ENCODE measurements around the gene SYT14. TPM values are rescaled to one million over a fixed set of nuclear protein-coding genes. Genes with fewer than 3 reads are reported as not detected.

SYT14 gene
- total RNA-seq, 1 experiment from 2014 or later = 0.07 TPM

GRCh38 chr1:209962388-209962787 is 24.4 kb downstream of the SYT14 start:
- Histone ChIP-seq H3K36me3 (ENCODE audit: control insufficient read depth in 1 of 2, insufficient read depth in 2 of 2, low read length in 2 of 2) (no peaks in the 10 kb centered on the region), H3K27me3 (ENCODE audit: insufficient read depth, low read length) (peaks cover 46% of the 10 kb centered on the region), H3K4me1 (ENCODE audit: control insufficient read depth in 1 of 2, insufficient read depth in 2 of 2, low read length in 2 of 2) (no peaks in the 10 kb centered on the region), H3K79me2 (ENCODE audit: insufficient read depth, low read length) (no peaks in the 10 kb centered on the region), H3K4me3 (replicated peaks in 1 of 2; ENCODE audit: low read depth in 1 of 2, low read length in 2 of 2) (no peak overlapping the region), H3K27ac (ENCODE audit: low read depth, low read length) (no peak overlapping the region), H3K9me3 (ENCODE audit: control insufficient read depth in 1 of 2, insufficient read depth in 1 of 2, low read depth in 1 of 2, low read length in 2 of 2) (no peaks in the 10 kb centered on the region), H4K20me1 (ENCODE audit: insufficient read depth) (no peaks in the 10 kb centered on the region), H3K9ac (ENCODE audit: low read length) (no peak overlapping the region), H3K4me2 (ENCODE audit: low read length) (no peak overlapping the region), H2AFZ (ENCODE audit: low read depth, low read length, poor library complexity, severe bottlenecking) (no peak overlapping the region), H3K9me2 (ENCODE audit: insufficient read depth) (no peaks in the 10 kb centered on the region)
- ATAC-seq (no peak), DNase-seq (ENCODE audit: low read depth, low spot score) (no peak)
- ChIA-PET RAD21 (ENCODE audit: low non-redundant PET in 1 of 2, low total read pairs in 2 of 2, uncharacterized antibody in 2 of 2, unreplicated experiment in 2 of 2) (no interaction called here), CTCF (no interaction called here), POLR2A (no interaction called here)
- TF ChIP-seq CEBPB (IDR thresholded peaks at IDR 0.05; ENCODE audit: low read depth) = no peak
- no peak for TF ChIP-seq ZBTB33 (IDR thresholded peaks at IDR 0.05; ENCODE audit: extremely low read depth, insufficient replicate concordance, low read length)
- no TSS peak for BruUV-seq (replicated peaks)
- intact Hi-C loops (cut with micrococcal nuclease) = no loop called here

- no peaks in the 10 kb centered on the region for H4K20me1 ChIP-seq (ENCODE audit: insufficient read depth)
- DNase-seq (ENCODE audit: low read depth, low spot score) = no peak
- no peak overlapping the region for H3K9ac ChIP-seq (ENCODE audit: low read length)
- H3K79me2 ChIP-seq (ENCODE audit: insufficient read depth, low read length) = no peaks in the 10 kb centered on the region
- BruUV-seq (replicated peaks) = no TSS peak
- no peaks in the 10 kb centered on the region for H3K9me3 ChIP-seq (ENCODE audit: control insufficient read depth in 1 of 2, insufficient read depth in 1 of 2, low read depth in 1 of 2, low read length in 2 of 2)
- H3K4me3 ChIP-seq (replicated peaks in 1 of 2; ENCODE audit: low read depth in 1 of 2, low read length in 2 of 2) = no peak overlapping the region
- no peaks in the 10 kb centered on the region for H3K4me1 ChIP-seq (ENCODE audit: control insufficient read depth in 1 of 2, insufficient read depth in 2 of 2, low read length in 2 of 2)
- no peaks in the 10 kb centered on the region for H3K36me3 ChIP-seq (ENCODE audit: control insufficient read depth in 1 of 2, insufficient read depth in 2 of 2, low read length in 2 of 2)
- no peaks in the 10 kb centered on the region for H3K9me2 ChIP-seq (ENCODE audit: insufficient read depth)
- TF ChIP-seq CTCF (IDR thresholded peaks at IDR 0.05 in 2 of 3, conservative IDR thresholded peaks at IDR 0.05 in 1 of 3; ENCODE audit: borderline replicate concordance in 1 of 3, insufficient read depth in 1 of 3, low read depth in 2 of 3, low read length in 2 of 3) (no peak), POLR2A (IDR thresholded peaks at IDR 0.05; ENCODE audit: borderline replicate concordance, extremely low read depth, insufficient read depth, insufficient read length) (no peak), SRF (IDR thresholded peaks at IDR 0.05; ENCODE audit: low read depth) (no peak), RAD21 (IDR thresholded peaks at IDR 0.05; ENCODE audit: low read depth) (no peak), ATF3 (IDR thresholded peaks at IDR 0.05) (no peak), POLR2AphosphoS5 (IDR thresholded peaks at IDR 0.05; ENCODE audit: low read depth, low read length) (no peak), ELF1 (IDR thresholded peaks at IDR 0.05; ENCODE audit: borderline replicate concordance, low read depth) (no peak), YY1 (IDR thresholded peaks at IDR 0.05; ENCODE audit: extremely low read depth, insufficient replicate concordance, low read depth, low read length) (no peak), MAX (IDR thresholded peaks at IDR 0.05) (no peak), SIN3A (IDR thresholded peaks at IDR 0.05; ENCODE audit: low read depth) (no peak), SP1 (IDR thresholded peaks at IDR 0.05; ENCODE audit: low read depth) (no peak), EGR1 (IDR thresholded peaks at IDR 0.05; ENCODE audit: low read depth) (no peak)
- H3K27me3 ChIP-seq (ENCODE audit: insufficient read depth, low read length) = peaks cover 42% of the 10 kb centered on the region
- RAD21 ChIA-PET (ENCODE audit: low non-redundant PET in 1 of 2, low total read pairs in 2 of 2, uncharacterized antibody in 2 of 2, unreplicated experiment in 2 of 2) = no interaction called here
- CTCF ChIA-PET = no interaction called here
- no peak for ATAC-seq
- intact Hi-C loops (cut with micrococcal nuclease) = no loop called here
- no peak overlapping the region for H2AFZ ChIP-seq (ENCODE audit: low read depth, low read length, poor library complexity, severe bottlenecking)
- H3K4me2 ChIP-seq (ENCODE audit: low read length) = no peak overlapping the region
- H3K27ac ChIP-seq (ENCODE audit: low read depth, low read length) = no peak overlapping the region
- POLR2A ChIA-PET = no interaction called here
Observed at GRCh38 chr1:209962856-209963255, 24.8 kb downstream of the SYT14 start.

Measured in HCT116 (cell line).